ENCODE results near the gene THRB.
A peak's percentile ranks its signal among the peaks of the same experiment; 100 is the strongest.

THRB gene

DNA sequence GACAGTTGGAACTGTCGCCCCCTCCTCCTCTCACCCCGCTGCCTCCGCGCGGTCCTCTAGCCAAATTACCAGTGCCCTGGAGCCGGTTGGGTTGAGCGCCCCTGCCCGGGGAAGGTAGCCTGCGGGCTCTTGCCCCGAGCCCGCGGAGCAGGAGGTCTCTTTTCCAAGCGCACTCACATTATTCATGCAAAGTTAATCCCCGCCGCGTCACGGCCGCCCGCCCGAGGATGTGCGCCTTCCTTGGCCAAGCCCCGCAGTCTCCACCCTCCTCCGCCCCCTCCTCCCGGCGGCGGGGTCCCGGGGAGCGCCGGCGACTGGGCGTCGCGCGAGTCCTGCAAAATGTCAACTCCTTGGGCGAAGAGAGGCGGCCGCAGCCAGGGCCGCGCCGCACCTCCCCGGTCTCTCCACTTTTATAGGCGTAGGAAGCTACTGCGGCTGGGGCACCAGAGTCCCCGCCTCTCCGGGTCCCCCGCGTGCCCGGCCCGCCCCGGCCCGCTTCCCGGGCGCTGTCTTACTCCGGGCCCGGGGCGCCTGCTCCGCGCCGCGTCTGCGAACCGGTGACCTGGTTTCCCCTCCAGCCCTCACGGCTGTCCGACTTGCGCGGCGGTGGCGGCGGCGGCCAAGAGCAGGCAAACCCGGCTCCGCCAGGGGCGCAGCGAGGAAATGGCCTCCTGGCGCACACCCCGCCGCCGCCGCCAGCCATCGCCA is at the start of gene THRB:
Gene THRB (minus strand): TSS at position 233 of the 708 bp plus-strand sequence.
- H3K36me3 ChIP-seq (ENCODE audit: control insufficient read depth in 1 of 2, insufficient read depth in 2 of 2, low read length in 2 of 2) = no peaks in the 10 kb centered on the region
- peak within 1 kb of the TSS; percentile 60 to 85 for H3K4me3 ChIP-seq (ENCODE audit: low read depth in 1 of 2, low read length in 2 of 2)
- peaks cover 3 to 25% of the 10 kb centered on the region in 2 donors for H3K27me3 ChIP-seq (ENCODE audit: control insufficient read depth in 1 of 2, insufficient read depth in 2 of 2, low read length in 2 of 2)
- peaks cover 0 to 14% of the 10 kb centered on the region in 2 donors for H3K4me1 ChIP-seq (ENCODE audit: control insufficient read depth in 1 of 2, insufficient read depth in 2 of 2, low read length in 2 of 2)
- H3K9ac ChIP-seq (ENCODE audit: low read depth in 1 of 2, low read length in 2 of 2) = peak within 1 kb of the TSS; percentile 51 to 83
- no peaks in the 10 kb centered on the region for H3K9me3 ChIP-seq (ENCODE audit: control insufficient read depth in 1 of 2, low read length in 2 of 2)
- H3K27ac ChIP-seq (ENCODE audit: low read depth, low read length) = peak within 1 kb of the TSS; percentile 59

DNA sequence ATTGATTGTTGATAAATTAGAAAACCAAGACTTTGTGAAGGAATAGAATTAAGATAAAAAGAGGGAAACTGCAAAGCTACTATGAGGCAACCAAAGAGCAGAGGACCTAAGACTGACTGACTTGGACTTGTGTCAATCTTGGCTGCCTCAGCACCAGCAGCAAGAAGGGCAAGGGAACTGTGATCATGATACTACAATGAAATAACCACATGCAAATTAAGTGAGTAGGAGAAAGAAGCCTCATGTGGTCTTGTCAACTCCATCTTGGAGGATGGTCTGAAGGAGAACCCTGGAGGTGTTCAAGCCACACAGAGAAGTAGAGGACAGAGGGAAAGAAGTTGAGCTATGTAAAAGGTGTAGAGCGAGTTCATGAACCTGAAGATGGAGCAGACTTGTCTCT is 47.3 kb upstream of the THRB start:
- Histone ChIP-seq H3K9me3 (ENCODE audit: control insufficient read depth in 1 of 2, low read length in 2 of 2) (no peaks in the 10 kb centered on the region), H3K9ac (ENCODE audit: low read depth in 1 of 2, low read length in 2 of 2) (no peak overlapping the region), H3K4me3 (ENCODE audit: low read depth in 1 of 2, low read length in 2 of 2) (no peak overlapping the region), H3K4me1 (ENCODE audit: control insufficient read depth in 1 of 2, insufficient read depth in 2 of 2, low read length in 2 of 2) (peaks cover 0 to 7% of the 10 kb centered on the region in 2 donors), H3K36me3 (ENCODE audit: control insufficient read depth in 1 of 2, insufficient read depth in 2 of 2, low read length in 2 of 2) (no peaks in the 10 kb centered on the region), H3K27ac (ENCODE audit: low read depth, low read length) (no peak overlapping the region), H3K27me3 (ENCODE audit: control insufficient read depth in 1 of 2, insufficient read depth in 2 of 2, low read length in 2 of 2) (peaks cover 0 to 14% of the 10 kb centered on the region in 2 donors)

DNA sequence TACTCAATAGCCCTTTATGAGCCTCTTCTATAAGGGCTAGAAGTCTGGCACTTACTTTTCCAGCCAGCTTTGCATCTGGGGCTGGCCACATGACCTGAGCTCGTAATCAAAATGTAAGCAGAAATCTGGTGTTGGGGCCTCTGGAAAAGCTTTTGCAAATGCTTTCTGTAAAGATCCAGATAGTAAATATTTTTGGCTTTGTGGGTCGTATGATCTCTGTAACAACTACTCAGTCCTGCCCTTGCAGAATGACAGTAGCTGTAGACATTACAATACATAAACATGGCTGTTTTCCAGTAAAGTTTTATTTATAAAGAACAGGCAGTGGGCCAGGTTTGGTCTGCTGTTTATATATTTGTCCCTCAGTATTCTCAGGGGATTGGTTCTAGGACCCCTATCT is 46.2 kb upstream of the THRB start:
- H3K9me3 ChIP-seq (ENCODE audit: control insufficient read depth in 1 of 2, low read length in 2 of 2) = no peaks in the 10 kb centered on the region
- no peak overlapping the region for H3K9ac ChIP-seq (ENCODE audit: low read depth in 1 of 2, low read length in 2 of 2)
- H3K36me3 ChIP-seq (ENCODE audit: control insufficient read depth in 1 of 2, insufficient read depth in 2 of 2, low read length in 2 of 2) = no peaks in the 10 kb centered on the region
- peaks cover 0 to 3% of the 10 kb centered on the region in 2 donors for H3K27me3 ChIP-seq (ENCODE audit: control insufficient read depth in 1 of 2, insufficient read depth in 2 of 2, low read length in 2 of 2)
- no peak overlapping the region for H3K27ac ChIP-seq (ENCODE audit: low read depth, low read length)
- H3K4me1 ChIP-seq (ENCODE audit: control insufficient read depth in 1 of 2, insufficient read depth in 2 of 2, low read length in 2 of 2) = peaks cover 0 to 7% of the 10 kb centered on the region in 2 donors
- no peak overlapping the region for H3K4me3 ChIP-seq (ENCODE audit: low read depth in 1 of 2, low read length in 2 of 2)

DNA sequence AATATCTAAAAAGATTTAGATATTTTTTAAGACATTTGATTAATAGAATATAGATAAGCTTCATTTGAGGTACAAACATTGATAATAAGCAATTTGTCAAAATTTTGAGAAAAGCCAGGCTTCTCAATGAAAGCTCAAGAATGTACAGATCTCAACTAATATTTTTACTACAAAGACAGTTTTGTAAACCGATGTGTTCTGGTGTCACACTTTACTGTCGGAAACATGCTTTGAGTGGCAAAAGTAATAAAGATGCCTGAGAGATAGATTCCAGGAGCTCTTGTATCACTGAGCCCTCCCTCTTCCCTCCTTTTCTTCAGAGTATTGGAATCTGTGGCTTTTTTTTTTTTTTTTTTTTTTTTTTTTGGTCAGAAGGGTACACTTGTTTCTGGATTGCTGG is 45.0 kb upstream of the THRB start:
- H3K36me3 ChIP-seq (ENCODE audit: control insufficient read depth in 1 of 2, insufficient read depth in 2 of 2, low read length in 2 of 2) = no peaks in the 10 kb centered on the region
- no peak overlapping the region for H3K27ac ChIP-seq (ENCODE audit: low read depth, low read length)
- no peaks in the 10 kb centered on the region for H3K9me3 ChIP-seq (ENCODE audit: control insufficient read depth in 1 of 2, low read length in 2 of 2)
- H3K4me3 ChIP-seq (ENCODE audit: low read depth in 1 of 2, low read length in 2 of 2) = no peak overlapping the region
- H3K27me3 ChIP-seq (ENCODE audit: control insufficient read depth in 1 of 2, insufficient read depth in 2 of 2, low read length in 2 of 2) = peaks cover 0 to 3% of the 10 kb centered on the region in 2 donors
- H3K9ac ChIP-seq (ENCODE audit: low read depth in 1 of 2, low read length in 2 of 2) = no peak overlapping the region
- peaks cover 0 to 7% of the 10 kb centered on the region in 2 donors for H3K4me1 ChIP-seq (ENCODE audit: control insufficient read depth in 1 of 2, insufficient read depth in 2 of 2, low read length in 2 of 2)

DNA sequence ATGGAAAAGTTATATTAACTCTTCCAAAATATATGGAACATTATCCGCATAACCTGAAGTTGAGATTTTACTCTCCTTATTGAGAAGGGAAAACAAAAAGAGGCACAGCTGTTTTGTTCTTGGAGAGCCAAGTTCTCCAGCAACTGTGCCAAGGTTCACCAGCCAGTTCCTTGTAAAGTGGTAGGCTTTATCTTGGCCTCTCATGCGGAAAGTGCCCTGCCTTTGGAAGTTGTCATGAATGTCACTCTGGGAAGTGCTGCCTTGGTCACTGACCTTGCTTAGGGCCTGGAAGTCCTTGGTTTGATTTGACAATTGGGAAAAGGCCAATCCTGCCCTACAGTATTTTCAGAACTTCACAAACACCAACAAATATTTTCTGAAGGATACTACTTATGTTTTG is 44.2 kb upstream of the THRB start:
- peaks cover 0 to 2% of the 10 kb centered on the region in 2 donors for H3K27me3 ChIP-seq (ENCODE audit: control insufficient read depth in 1 of 2, insufficient read depth in 2 of 2, low read length in 2 of 2)
- H3K27ac ChIP-seq (ENCODE audit: low read depth, low read length) = no peak overlapping the region
- no peak overlapping the region for H3K4me3 ChIP-seq (ENCODE audit: low read depth in 1 of 2, low read length in 2 of 2)
- peaks cover 0 to 7% of the 10 kb centered on the region in 2 donors for H3K4me1 ChIP-seq (ENCODE audit: control insufficient read depth in 1 of 2, insufficient read depth in 2 of 2, low read length in 2 of 2)
- H3K9me3 ChIP-seq (ENCODE audit: control insufficient read depth in 1 of 2, low read length in 2 of 2) = no peaks in the 10 kb centered on the region
- no peaks in the 10 kb centered on the region for H3K36me3 ChIP-seq (ENCODE audit: control insufficient read depth in 1 of 2, insufficient read depth in 2 of 2, low read length in 2 of 2)
- H3K9ac ChIP-seq (ENCODE audit: low read depth in 1 of 2, low read length in 2 of 2) = no peak overlapping the region

DNA sequence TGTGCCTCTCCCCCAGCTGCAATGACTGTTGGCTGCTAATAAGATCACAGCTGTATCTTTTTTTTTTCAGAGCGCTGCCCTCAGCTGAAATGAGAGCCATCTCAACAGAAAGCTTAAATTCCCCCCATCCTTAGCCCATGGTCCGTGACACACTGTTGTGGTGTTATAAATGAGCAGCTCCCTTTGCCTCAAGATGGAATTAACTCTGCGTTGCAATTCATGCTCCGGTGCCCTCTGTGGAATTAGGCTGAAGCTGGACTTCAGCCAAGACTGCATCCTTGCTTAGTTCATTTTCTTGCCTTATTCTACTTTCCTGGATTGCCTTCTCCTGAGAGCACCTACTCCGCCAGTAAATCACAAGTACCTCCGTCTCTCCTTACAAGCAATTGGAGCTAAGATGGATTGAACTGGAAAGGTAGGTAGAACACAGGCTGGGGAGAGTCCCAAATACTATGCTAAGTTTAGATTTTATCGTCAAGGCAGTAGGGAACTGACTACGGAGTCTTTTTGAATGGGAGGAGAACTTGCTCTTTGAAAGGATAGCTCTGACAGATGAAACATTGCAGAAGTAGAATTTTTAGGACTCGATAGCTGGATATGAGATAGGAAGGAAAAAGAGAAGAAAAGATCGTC is 39.0 kb upstream of the THRB start:
- Histone ChIP-seq H3K27me3 (ENCODE audit: control insufficient read depth in 1 of 2, insufficient read depth in 2 of 2, low read length in 2 of 2) (no peaks in the 10 kb centered on the region), H3K36me3 (ENCODE audit: control insufficient read depth in 1 of 2, insufficient read depth in 2 of 2, low read length in 2 of 2) (no peaks in the 10 kb centered on the region), H3K27ac (ENCODE audit: low read depth, low read length) (no peak overlapping the region), H3K4me3 (ENCODE audit: low read depth in 1 of 2, low read length in 2 of 2) (no peak overlapping the region), H3K9ac (ENCODE audit: low read depth in 1 of 2, low read length in 2 of 2) (no peak overlapping the region), H3K4me1 (ENCODE audit: control insufficient read depth in 1 of 2, insufficient read depth in 2 of 2, low read length in 2 of 2) (peaks cover 0 to 2% of the 10 kb centered on the region in 2 donors), H3K9me3 (ENCODE audit: control insufficient read depth in 1 of 2, low read length in 2 of 2) (no peaks in the 10 kb centered on the region)

DNA sequence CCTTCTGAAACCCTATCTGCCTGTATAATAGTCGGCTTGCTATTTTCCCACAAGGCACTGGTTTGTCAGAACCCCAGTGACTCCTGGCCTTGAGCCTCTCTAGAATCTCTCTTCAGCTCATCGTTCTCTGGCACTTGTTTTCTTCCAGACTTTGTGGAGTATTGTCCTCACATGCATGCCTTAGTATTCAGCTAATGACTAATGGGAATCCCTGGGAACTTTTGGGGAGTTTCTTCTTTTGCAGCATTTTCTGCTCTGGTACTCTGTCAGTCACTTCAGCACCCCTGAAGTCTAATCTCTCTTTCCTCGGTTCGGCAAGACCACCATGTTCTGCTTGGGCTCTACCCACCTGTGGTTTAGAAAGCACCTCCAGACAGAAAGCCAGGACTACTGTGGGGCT is 35.8 kb upstream of the THRB start:
- Histone ChIP-seq H3K9me3 (ENCODE audit: control insufficient read depth in 1 of 2, low read length in 2 of 2) (no peaks in the 10 kb centered on the region), H3K4me1 (ENCODE audit: control insufficient read depth in 1 of 2, insufficient read depth in 2 of 2, low read length in 2 of 2) (no peaks in the 10 kb centered on the region), H3K4me3 (ENCODE audit: low read depth in 1 of 2, low read length in 2 of 2) (no peak overlapping the region), H3K27me3 (ENCODE audit: control insufficient read depth in 1 of 2, insufficient read depth in 2 of 2, low read length in 2 of 2) (no peaks in the 10 kb centered on the region), H3K36me3 (ENCODE audit: control insufficient read depth in 1 of 2, insufficient read depth in 2 of 2, low read length in 2 of 2) (no peaks in the 10 kb centered on the region), H3K9ac (ENCODE audit: low read depth in 1 of 2, low read length in 2 of 2) (no peak overlapping the region), H3K27ac (ENCODE audit: low read depth, low read length) (no peak overlapping the region)

DNA sequence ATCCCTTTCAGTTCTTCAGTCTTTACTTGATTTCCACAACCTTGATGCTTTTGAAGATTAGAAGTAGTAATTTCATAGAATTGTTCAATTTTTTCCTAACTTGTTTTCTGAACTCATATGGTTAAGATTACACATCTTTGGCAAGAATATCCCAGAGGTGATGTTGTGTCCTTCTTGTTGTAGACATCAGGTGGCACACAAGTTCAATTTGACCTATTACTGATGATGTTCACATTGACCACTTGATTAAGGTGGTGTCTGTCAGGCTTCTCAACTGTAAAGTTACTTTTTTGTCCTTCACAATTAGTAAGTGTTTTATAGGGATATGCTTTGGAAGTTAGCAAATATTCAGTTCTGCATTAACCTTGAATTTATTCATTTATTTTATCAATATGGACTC is 34.6 kb upstream of the THRB start:
- no peak overlapping the region for H3K9ac ChIP-seq (ENCODE audit: low read depth in 1 of 2, low read length in 2 of 2)
- no peaks in the 10 kb centered on the region for H3K27me3 ChIP-seq (ENCODE audit: control insufficient read depth in 1 of 2, insufficient read depth in 2 of 2, low read length in 2 of 2)
- no peaks in the 10 kb centered on the region for H3K9me3 ChIP-seq (ENCODE audit: control insufficient read depth in 1 of 2, low read length in 2 of 2)
- H3K36me3 ChIP-seq (ENCODE audit: control insufficient read depth in 1 of 2, insufficient read depth in 2 of 2, low read length in 2 of 2) = no peaks in the 10 kb centered on the region
- H3K4me3 ChIP-seq (ENCODE audit: low read depth in 1 of 2, low read length in 2 of 2) = no peak overlapping the region
- H3K4me1 ChIP-seq (ENCODE audit: control insufficient read depth in 1 of 2, insufficient read depth in 2 of 2, low read length in 2 of 2) = peaks cover 0 to under 1% of the 10 kb centered on the region in 2 donors
- no peak overlapping the region for H3K27ac ChIP-seq (ENCODE audit: low read depth, low read length)

DNA sequence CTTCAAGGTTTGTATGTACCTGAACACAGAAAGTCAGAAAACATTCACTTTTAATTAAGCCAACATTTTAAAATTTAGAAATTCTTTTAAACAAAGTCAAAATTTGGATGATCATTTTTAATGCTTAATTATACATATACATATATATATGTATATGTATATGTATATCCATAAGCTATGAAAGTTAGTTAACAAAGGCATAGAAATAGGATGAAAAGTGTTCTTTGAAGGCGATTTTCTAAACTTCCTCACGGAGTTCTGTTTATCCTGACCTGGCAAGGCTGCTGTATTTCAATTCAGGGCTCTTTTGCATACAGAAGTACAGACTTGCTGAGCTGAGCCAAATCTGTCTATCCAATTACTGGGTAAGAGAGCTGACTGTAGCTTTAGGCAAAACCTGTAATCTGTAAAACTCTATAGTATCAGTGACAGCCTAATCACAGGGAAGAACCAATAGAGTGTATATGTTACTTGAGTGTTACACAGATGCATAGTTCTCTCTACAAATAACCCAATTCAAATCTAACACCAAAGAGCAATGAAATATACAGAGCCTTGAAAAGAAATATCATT is 32.1 kb upstream of the THRB start:
- no peaks in the 10 kb centered on the region for H3K9me3 ChIP-seq (ENCODE audit: control insufficient read depth in 1 of 2, low read length in 2 of 2)
- H3K4me3 ChIP-seq (ENCODE audit: low read depth in 1 of 2, low read length in 2 of 2) = no peak overlapping the region
- no peak overlapping the region for H3K9ac ChIP-seq (ENCODE audit: low read depth in 1 of 2, low read length in 2 of 2)
- no peaks in the 10 kb centered on the region for H3K27me3 ChIP-seq (ENCODE audit: control insufficient read depth in 1 of 2, insufficient read depth in 2 of 2, low read length in 2 of 2)
- H3K4me1 ChIP-seq (ENCODE audit: control insufficient read depth in 1 of 2, insufficient read depth in 2 of 2, low read length in 2 of 2) = peaks cover 0 to 11% of the 10 kb centered on the region in 2 donors
- no peaks in the 10 kb centered on the region for H3K36me3 ChIP-seq (ENCODE audit: control insufficient read depth in 1 of 2, insufficient read depth in 2 of 2, low read length in 2 of 2)
- no peak overlapping the region for H3K27ac ChIP-seq (ENCODE audit: low read depth, low read length)

DNA sequence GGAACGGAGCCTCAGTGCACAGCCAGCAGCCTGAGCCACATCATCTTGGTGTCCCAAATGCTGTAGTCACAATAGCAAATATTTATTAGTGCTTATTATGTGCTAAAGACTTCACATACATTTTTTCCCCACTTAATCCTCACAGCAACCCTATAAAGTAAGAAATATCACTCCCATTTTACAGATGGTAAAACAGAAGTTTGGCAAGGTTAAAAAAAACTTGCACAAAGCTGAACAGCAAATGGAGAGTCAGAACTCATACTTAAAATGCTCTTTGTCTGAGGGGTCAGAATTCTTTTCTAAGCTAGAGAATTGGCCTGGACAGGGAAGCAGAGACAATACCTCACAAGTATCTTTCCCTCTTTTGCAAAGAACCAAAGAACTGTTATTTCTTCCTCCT is 30.9 kb upstream of the THRB start:
- no peak overlapping the region for H3K27ac ChIP-seq (ENCODE audit: low read depth, low read length)
- H3K4me1 ChIP-seq (ENCODE audit: control insufficient read depth in 1 of 2, insufficient read depth in 2 of 2, low read length in 2 of 2) = peaks cover 5 to 15% of the 10 kb centered on the region in 2 donors
- H3K4me3 ChIP-seq (ENCODE audit: low read depth in 1 of 2, low read length in 2 of 2) = no peak overlapping the region
- H3K9me3 ChIP-seq (ENCODE audit: control insufficient read depth in 1 of 2, low read length in 2 of 2) = no peaks in the 10 kb centered on the region
- H3K36me3 ChIP-seq (ENCODE audit: control insufficient read depth in 1 of 2, insufficient read depth in 2 of 2, low read length in 2 of 2) = no peaks in the 10 kb centered on the region
- H3K9ac ChIP-seq (ENCODE audit: low read depth in 1 of 2, low read length in 2 of 2) = no peak overlapping the region
- H3K27me3 ChIP-seq (ENCODE audit: control insufficient read depth in 1 of 2, insufficient read depth in 2 of 2, low read length in 2 of 2) = peaks cover 0 to 7% of the 10 kb centered on the region in 2 donors
